Endothelial cell of umbilical vein (primary cell): ENCODE data around the gene INPP5K. TPM values are rescaled to one million over a fixed set of nuclear protein-coding genes. Genes with fewer than 3 reads are reported as not detected.
A peak's percentile ranks its signal among the peaks of the same experiment; 100 is the strongest.

Source experiments
- BruUV-seq: library from RNA; stranded (reverse); fragments of 400-500 nt; replicated peaks from 2 replicates; lab custom pipeline; 2021; lab: Mats Ljungman, UMichigan
- CTCF ChIA-PET: fragments of 300-600, 350-600 bp; sonication (Branson Sonifier 250); formaldehyde crosslinking; loops from one replicate; lab custom pipeline; 2021; ENCODE audit warnings: antibody characterized with exemption, inconsistent platforms; lab: Charles Lee
- POLR2A ChIA-PET: fragments of 300-600, 350-600 bp; sonication (Branson Sonifier 250); formaldehyde crosslinking; loops from one replicate; lab custom pipeline; 2021; ENCODE audit warnings: antibody characterized with exemption, inconsistent platforms; lab: Charles Lee
- DNase-seq: peaks from one replicate; pipeline ENCODE4 v3.0.0-alpha.2; 2011; ENCODE audit warnings: low read depth, low spot score
- FAIRE-seq: peaks from 2 replicates; lab custom pipeline; 2011; peaks lifted over from hg19 to GRCh38; lab: Jason Lieb, UNC
- H2AFZ ChIP-seq: 2 replicates; pipeline ENCODE4 v1.6.0; 2012; ENCODE audit warnings: low read depth, low read length, control low read depth, inconsistent platforms
- H3K27ac ChIP-seq: 2 replicates; pipeline ENCODE4 v1.5.1; 2011; ENCODE audit warnings: low read depth, mild to moderate bottlenecking, control low read depth, low read length, moderate library complexity; ENCODE audit not compliant: insufficient read depth
- H3K27me3 ChIP-seq, 2 experiments: 2 replicates each; pipeline versions ENCODE4 v1.6.0 to v1.6.1; 2011; ENCODE audit warnings: low read length in 2 of 2, mixed read lengths in 1 of 2; ENCODE audit not compliant: control insufficient read depth in 2 of 2, insufficient read depth in 2 of 2
- H3K36me3 ChIP-seq, 2 experiments: 2 replicates in 1 of 2; 3 replicates in 1 of 2; pipeline ENCODE4 v1.5.1; 2011; ENCODE audit warnings: low read length in 2 of 2, mild to moderate bottlenecking in 1 of 2, moderate library complexity in 1 of 2; ENCODE audit not compliant: control insufficient read depth in 2 of 2, insufficient read depth in 2 of 2; ENCODE audit errors: extremely low read depth in 1 of 2
- H3K4me1 ChIP-seq: 3 replicates; pipeline ENCODE4 v1.5.1; 2011; ENCODE audit warnings: mild to moderate bottlenecking, low read length; ENCODE audit not compliant: control insufficient read depth, insufficient read depth; ENCODE audit errors: extremely low read depth
- H3K4me2 ChIP-seq: 2 replicates; pipeline ENCODE4 v1.6.1; 2011; ENCODE audit warnings: low read length, control low read depth, mixed read lengths; ENCODE audit not compliant: insufficient read depth
- H3K4me3 ChIP-seq, 3 experiments: fragments of 200-600 bp in 1 of 3; sonication (generic), shearing (Covaris generic) in 1 of 3; replicated peaks in 1 of 3; 2 replicates each; pipeline ENCODE4 v1.5.1; 2011 to 2016; ENCODE audit warnings: control low read depth in 3 of 3, low read length in 3 of 3, mild to moderate bottlenecking in 2 of 3, inconsistent platforms in 1 of 3, low read depth in 1 of 3, moderate library complexity in 1 of 3; ENCODE audit not compliant: insufficient read depth in 1 of 3
- H3K79me2 ChIP-seq: 2 replicates; pipeline ENCODE4 v1.6.0; 2012; ENCODE audit warnings: low read length, inconsistent platforms; ENCODE audit not compliant: control insufficient read depth, insufficient read depth
- H3K9ac ChIP-seq: replicated peaks from 2 replicates; pipeline ENCODE3; 2011; ENCODE audit warnings: low read length, control low read depth; ENCODE audit not compliant: insufficient read depth; ENCODE audit errors: extremely low read depth
- H3K9me1 ChIP-seq: replicated peaks from 3 replicates; pipeline ENCODE4 v1.6.0; 2011; ENCODE audit warnings: mild to moderate bottlenecking, low read length; ENCODE audit not compliant: control insufficient read depth, insufficient read depth; ENCODE audit errors: extremely low read depth
- H3K9me3 ChIP-seq: replicated peaks from 2 replicates; pipeline ENCODE4 v1.5.1; 2012; ENCODE audit warnings: low read length, inconsistent platforms; ENCODE audit not compliant: control insufficient read depth, insufficient read depth
- H4K20me1 ChIP-seq: replicated peaks from 2 replicates; pipeline ENCODE3; 2011; ENCODE audit warnings: mild to moderate bottlenecking, low read length; ENCODE audit not compliant: control insufficient read depth, insufficient read depth; ENCODE audit errors: extremely low read depth
- EZH2 ChIP-seq: IDR thresholded peaks from 2 replicates; pipeline ENCODE4 v1.6.1; 2012; ENCODE audit warnings: borderline replicate concordance, low read depth, mild to moderate bottlenecking, moderate library complexity, low read length, inconsistent platforms; ENCODE audit not compliant: severe bottlenecking
- FOS ChIP-seq: IDR thresholded peaks from 2 replicates; pipeline ENCODE4 v1.6.1; 2011; ENCODE audit warnings: mild to moderate bottlenecking, low read length, moderate library complexity, borderline replicate concordance; ENCODE audit not compliant: insufficient read depth
- GATA2 ChIP-seq: IDR thresholded peaks from 2 replicates; pipeline ENCODE4 v1.7.0; 2011; ENCODE audit warnings: low read depth, mild to moderate bottlenecking, moderate library complexity, mixed read lengths, low read length; ENCODE audit not compliant: insufficient read length, insufficient read depth
- JUN ChIP-seq: IDR thresholded peaks from 2 replicates; pipeline ENCODE4 v1.6.1; 2011; ENCODE audit warnings: borderline replicate concordance, low read depth; ENCODE audit not compliant: insufficient read length, insufficient read depth
- MYC ChIP-seq: IDR thresholded peaks from one replicate; pipeline ENCODE4 v1.6.1; 2011; ENCODE audit warnings: mild to moderate bottlenecking, low read depth, low read length
- POLR2A ChIP-seq: IDR thresholded peaks from 2 replicates; pipeline ENCODE4 v1.6.1; 2012; ENCODE audit warnings: low read depth, mild to moderate bottlenecking, control low read depth, low read length
- POLR2AphosphoS5 ChIP-seq: IDR thresholded peaks from 2 replicates; pipeline ENCODE4 v1.6.1; 2012; ENCODE audit warnings: low read depth, mild to moderate bottlenecking, control low read depth, low read length, moderate library complexity; ENCODE audit not compliant: insufficient read depth
- dilution Hi-C: fragments of 300-500 bp; cut with MboI; formaldehyde crosslinking; loops from one replicate; pipeline ENCODE4 v1.15.0; 2019; ENCODE audit warnings: low sequenced_read_pairs; ENCODE audit not compliant: extremely low pct_ligation_motif_present
- intact Hi-C: fragments of 100-400 bp; cut with micrococcal nuclease; formaldehyde crosslinking; loops from one replicate; pipeline ENCODE4 v1.10.0; 2022
- polyA plus RNA-seq, 4 experiments: library from polyadenylated mRNA; depleted of rRNA in 3 of 4; stranded (reverse) in 3 of 4; unstranded in 1 of 4; fragments of >200 nt; gene quantifications; 2 replicates each; pipeline versions ENCODE4 v1.2.1 to v1.2.3, GENCODE V29; 2011 to 2012; ENCODE audit warnings: missing spikeins in 1 of 4
- total RNA-seq: library from RNA; stranded (reverse); gene quantifications from 2 replicates; pipeline ENCODE4 v1.2.3, GENCODE V29; 2021
- TF ChIP-seq, protein P1 (sequence below), 2 donors: IDR thresholded peaks; 1 replicate in 1 of 2; 2 replicates in 1 of 2; pipeline ENCODE4 v1.5.1; 2011; ENCODE audit warnings: low read length in 2 of 2, mild to moderate bottlenecking in 2 of 2, moderate library complexity in 2 of 2, control low read depth in 1 of 2, inconsistent platforms in 1 of 2, low read depth in 1 of 2; ENCODE audit not compliant: insufficient read depth in 1 of 2; ENCODE audit errors: extremely low read depth in 1 of 2
- TF ChIP-seq, protein P2 (sequence below): IDR thresholded peaks from 2 replicates; pipeline ENCODE4 v1.6.1; 2011; ENCODE audit not compliant: insufficient read depth, insufficient read length

Gene INPP5K
- total and polyA plus RNA-seq, 2 donors (not counting 3 experiments of a cell fraction or from before 2014, with no cell fraction given) = 44.2 to 54.1 TPM

- Histone ChIP-seq H3K27me3 (no peaks in the 10 kb centered on the region), H3K4me1 (peaks cover 22% of the 10 kb centered on the region), H3K4me2 (peak overlapping the region; percentile 51), H3K27ac (peak overlapping the region; percentile 75), H2AFZ (peak overlapping the region; percentile 26), H3K4me3 (peak overlapping the region; percentile 40 to 64 (median 58)), H3K9ac (peak overlapping the region; percentile 71), H3K36me3 (peaks cover 4 to 14% of the 10 kb centered on the region in 2 experiments), H3K9me1 (no peaks in the 10 kb centered on the region), H3K9me3 (no peaks in the 10 kb centered on the region), H4K20me1 (no peaks in the 10 kb centered on the region), H3K79me2 (peaks cover 33% of the 10 kb centered on the region)
- ChIA-PET CTCF (interaction anchor here (0.7 to 3.7 kb wide), 3 partner anchors 30 to 120 kb away, joined by 4 to 23 read pairs (median 5); no protein-coding TSS in a partner anchor), POLR2A (no interaction called here)
- intact Hi-C loops (no loop called here), dilution Hi-C loops (no loop called here)
- TF ChIP-seq POLR2AphosphoS5 (peak; percentile 63), POLR2A (peak; percentile 36), EZH2 (no peak), JUN (no peak), GATA2 (no peak), FOS (no peak), MYC (no peak)
- TF ChIP-seq, protein P1, sequence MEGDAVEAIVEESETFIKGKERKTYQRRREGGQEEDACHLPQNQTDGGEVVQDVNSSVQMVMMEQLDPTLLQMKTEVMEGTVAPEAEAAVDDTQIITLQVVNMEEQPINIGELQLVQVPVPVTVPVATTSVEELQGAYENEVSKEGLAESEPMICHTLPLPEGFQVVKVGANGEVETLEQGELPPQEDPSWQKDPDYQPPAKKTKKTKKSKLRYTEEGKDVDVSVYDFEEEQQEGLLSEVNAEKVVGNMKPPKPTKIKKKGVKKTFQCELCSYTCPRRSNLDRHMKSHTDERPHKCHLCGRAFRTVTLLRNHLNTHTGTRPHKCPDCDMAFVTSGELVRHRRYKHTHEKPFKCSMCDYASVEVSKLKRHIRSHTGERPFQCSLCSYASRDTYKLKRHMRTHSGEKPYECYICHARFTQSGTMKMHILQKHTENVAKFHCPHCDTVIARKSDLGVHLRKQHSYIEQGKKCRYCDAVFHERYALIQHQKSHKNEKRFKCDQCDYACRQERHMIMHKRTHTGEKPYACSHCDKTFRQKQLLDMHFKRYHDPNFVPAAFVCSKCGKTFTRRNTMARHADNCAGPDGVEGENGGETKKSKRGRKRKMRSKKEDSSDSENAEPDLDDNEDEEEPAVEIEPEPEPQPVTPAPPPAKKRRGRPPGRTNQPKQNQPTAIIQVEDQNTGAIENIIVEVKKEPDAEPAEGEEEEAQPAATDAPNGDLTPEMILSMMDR (IDR thresholded peaks at IDR 0.05; ENCODE audit: extremely low read depth in 1 of 2, insufficient read depth in 1 of 2, low read depth in 1 of 2, low read length in 2 of 2) = no peak
- TF ChIP-seq, protein P2, sequence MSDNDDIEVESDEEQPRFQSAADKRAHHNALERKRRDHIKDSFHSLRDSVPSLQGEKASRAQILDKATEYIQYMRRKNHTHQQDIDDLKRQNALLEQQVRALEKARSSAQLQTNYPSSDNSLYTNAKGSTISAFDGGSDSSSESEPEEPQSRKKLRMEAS = no peak
- DNase-seq = peak; percentile 39
- no TSS peak for BruUV-seq
- FAIRE-seq = peak; percentile 76
These were observed 30.7 kb downstream of the INPP5K start for GRCh38 chr17:1485423-1486376.
